GM12891 (cell line): ENCODE measurements around the gene ZNF558. TPM values are rescaled to one million over a fixed set of nuclear protein-coding genes. Genes with fewer than 3 reads are reported as not detected.

Experiments used
- DNase-seq: peaks from one replicate; pipeline ENCODE4 v3.0.0; 2011; ENCODE audit warnings: low spot score; ENCODE audit not compliant: insufficient read length
- FAIRE-seq: peaks from 2 replicates; lab custom pipeline; 2011; peaks lifted over from hg19 to GRCh38; lab: Jason Lieb, UNC
- PAX5 ChIP-seq: IDR thresholded peaks from 2 replicates; pipeline ENCODE4 v1.6.1; 2011; ENCODE audit warnings: low read length, moderate library complexity, mild to moderate bottlenecking; ENCODE audit not compliant: insufficient read depth, severe bottlenecking
- POLR2A ChIP-seq: IDR thresholded peaks from 2 replicates; pipeline ENCODE4 v1.6.1; 2011; ENCODE audit warnings: low read depth, low read length, control low read depth
- POLR2AphosphoS5 ChIP-seq: IDR thresholded peaks from 2 replicates; pipeline ENCODE4 v1.6.1; 2011; ENCODE audit warnings: low read depth, low read length, control low read depth
- POU2F2 ChIP-seq: IDR thresholded peaks from 2 replicates; pipeline ENCODE4 v1.6.1; 2011; ENCODE audit warnings: low read depth, mild to moderate bottlenecking, control low read depth, low read length, moderate library complexity
- SPI1 ChIP-seq: IDR thresholded peaks from 2 replicates; pipeline ENCODE4 v1.6.1; 2011; ENCODE audit warnings: low read depth, low read length, control low read depth
- TAF1 ChIP-seq: IDR thresholded peaks from 2 replicates; pipeline ENCODE4 v1.6.1; 2011; ENCODE audit warnings: low read depth, low read length, control low read depth
- polyA plus RNA-seq: library from polyadenylated mRNA; unstranded; fragments of >200 nt; gene quantifications from one replicate; pipeline ENCODE4 v1.2.1, GENCODE V29; 2012; ENCODE audit warnings: low read depth, missing spikeins, inconsistent platforms; ENCODE audit not compliant: missing spikeins

ZNF558 gene
- 14.3 TPM for polyA plus RNA-seq

DNA sequence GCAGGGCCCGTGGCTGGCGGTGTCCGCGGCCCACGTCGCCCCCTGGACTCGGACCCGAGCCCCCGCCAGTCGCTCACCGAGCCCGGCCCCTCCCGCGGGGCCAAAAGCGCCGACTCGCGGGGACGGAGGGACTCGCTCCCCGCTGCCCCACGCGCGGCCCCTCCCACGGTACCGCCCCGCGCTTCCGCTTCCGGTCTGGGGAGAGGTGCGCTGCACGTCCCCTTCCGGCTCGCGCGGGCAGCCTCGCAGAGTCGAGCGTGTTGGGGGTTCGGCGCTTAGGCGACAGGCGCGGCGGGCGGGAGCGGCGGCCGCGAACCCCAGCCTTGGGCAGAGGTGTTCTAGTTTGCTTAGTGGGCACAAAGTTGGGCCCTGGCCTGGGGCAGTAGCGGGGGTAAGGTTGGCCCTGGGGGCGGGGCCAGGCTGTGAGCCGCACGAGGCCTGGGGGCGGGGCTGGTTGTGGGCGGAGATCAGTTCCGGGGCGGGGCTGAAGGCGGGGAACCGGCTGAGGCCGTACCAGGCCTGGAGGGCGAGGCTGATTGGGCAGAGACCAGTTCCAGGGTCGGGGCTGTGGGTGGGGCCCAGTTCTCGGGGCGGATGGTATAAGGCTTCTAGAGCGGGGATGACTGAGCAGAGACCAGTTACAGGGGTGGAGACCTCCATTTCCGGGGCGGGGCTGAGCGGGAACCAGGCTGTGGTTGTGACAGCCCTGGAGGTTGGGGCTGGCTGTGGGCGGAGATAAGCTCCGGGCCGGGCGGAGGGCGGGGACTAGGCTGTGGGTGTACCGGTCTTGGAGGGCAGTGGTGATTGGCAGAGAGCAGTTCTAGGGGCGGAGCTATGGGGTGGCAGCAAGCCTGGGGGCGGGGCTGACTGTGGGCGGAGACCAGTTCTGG is at the start of gene ZNF558, which contains the start of gene MBD3L1:
Gene ZNF558, minus strand, starts transcription at position 173 of the 890 bp plus-strand sequence. CDS start 9,645 bp downstream, outside the sequence.
Gene MBD3L1, plus strand, starts transcription at position 246 of the 890 bp plus-strand sequence. CDS start 10,302 bp downstream, outside the sequence.
- FAIRE-seq, result peak; percentile 98
- DNase-seq, result peak; percentile 96
- TF ChIP-seq SPI1 (0 out of 2 replicates have a peak, but pooled peaks have one; percentile 18), PAX5 (no peak), TAF1 (peak; percentile 42; the same call in 1 of the 2 replicates), POLR2A (peak; percentile 85), POLR2AphosphoS5 (peak; percentile 87), POU2F2 (peak; percentile 39; the same call in 1 of the 2 replicates)

DNA sequence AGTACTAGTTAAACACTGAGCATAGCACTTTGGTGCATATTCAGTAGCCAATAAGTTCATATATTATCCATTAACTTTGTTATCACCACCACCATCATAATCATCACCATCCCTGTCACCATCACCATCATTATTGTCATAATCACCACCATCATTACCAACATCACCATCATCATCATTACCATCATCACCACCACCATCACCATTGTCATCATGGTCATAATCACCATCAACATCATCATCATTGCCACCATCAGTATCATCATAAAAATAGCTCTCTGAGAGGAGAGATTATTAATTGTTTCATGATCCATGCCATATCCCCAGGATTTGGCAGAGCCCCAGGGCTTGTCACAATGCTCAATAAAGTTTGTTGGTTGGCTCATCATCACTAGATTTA is 49.4 kb upstream of the ZNF558 start:
- no peak for TF ChIP-seq POLR2A
- no peak for TF ChIP-seq POLR2AphosphoS5
- TF ChIP-seq TAF1, result no peak
- TF ChIP-seq PAX5, result no peak
- no peak for TF ChIP-seq POU2F2
- DNase-seq (no peak), FAIRE-seq (no peak)

DNA sequence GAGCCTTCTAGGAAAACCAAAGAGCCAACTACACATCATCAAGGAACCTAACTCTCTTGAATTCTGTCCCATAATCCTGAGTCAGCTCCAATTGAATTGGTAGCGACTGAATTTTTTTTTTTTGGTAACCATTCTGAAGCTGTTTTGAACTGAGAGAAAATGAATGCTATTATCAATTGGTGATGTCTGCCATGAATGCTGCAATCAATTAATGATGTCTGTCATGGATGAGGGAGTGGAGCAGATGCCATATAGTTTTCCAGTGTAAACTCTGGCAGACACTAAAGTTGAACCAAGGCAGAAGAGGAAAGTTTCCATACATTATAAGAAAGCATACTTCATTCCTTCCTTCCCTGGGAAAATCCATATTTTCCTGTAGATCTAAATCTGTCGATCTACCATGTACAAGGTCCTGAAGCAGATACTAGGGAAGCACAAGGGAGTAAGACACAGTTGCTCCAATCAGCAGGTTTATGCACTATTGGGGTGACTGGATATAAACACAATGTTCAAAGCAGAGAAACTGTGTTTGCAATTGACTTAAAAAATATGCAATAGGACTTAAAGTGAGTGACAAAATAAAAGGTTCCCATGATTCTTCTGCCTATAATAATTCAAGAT is 48.9 kb upstream of the ZNF558 start:
- TF ChIP-seq POLR2AphosphoS5 (no peak), SPI1 (no peak), PAX5 (no peak), TAF1 (no peak), POLR2A (no peak), POU2F2 (no peak)
- DNase-seq (no peak), FAIRE-seq (no peak)

DNA sequence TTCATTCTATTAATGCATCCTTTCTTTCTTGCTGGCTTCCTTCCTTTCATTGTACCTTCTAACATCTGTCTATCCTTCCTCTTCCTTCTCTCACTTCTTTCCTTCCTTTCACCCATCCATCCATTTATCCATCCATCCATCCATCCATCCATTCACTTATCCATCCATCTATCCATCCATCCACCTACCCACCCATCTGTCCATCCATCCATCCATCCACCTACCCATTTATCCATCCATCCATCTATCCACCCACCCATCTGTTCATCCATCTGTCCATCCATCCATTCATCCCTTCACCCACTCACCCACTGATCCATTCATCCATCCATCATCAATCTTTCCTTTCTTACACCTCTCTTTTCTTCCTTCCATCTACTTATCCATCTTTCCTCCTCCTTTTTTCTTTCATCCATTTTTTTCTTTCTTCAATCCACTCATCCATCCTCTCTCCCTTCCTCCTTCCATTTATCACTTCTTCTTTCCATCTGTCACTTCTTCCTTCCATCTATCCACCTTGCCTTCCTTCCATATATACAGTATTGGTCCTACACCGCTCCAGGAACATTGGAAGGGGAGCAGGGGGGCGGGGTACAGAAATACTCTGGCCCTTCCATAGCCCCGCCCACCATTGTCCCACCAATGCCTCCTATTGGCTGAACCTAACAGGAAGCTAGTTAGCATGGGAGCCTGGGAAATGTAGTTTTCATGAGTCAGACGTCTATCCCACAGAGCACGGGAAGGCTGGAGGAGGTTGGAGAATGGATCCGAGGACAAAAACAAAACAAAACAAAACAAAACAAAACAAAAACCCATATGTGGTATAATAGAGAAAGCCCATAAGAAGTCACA is 46.0 kb upstream of the ZNF558 start:
- no peak for DNase-seq
- TF ChIP-seq SPI1 (no peak), TAF1 (no peak), POLR2AphosphoS5 (no peak)
- no peak for FAIRE-seq

DNA sequence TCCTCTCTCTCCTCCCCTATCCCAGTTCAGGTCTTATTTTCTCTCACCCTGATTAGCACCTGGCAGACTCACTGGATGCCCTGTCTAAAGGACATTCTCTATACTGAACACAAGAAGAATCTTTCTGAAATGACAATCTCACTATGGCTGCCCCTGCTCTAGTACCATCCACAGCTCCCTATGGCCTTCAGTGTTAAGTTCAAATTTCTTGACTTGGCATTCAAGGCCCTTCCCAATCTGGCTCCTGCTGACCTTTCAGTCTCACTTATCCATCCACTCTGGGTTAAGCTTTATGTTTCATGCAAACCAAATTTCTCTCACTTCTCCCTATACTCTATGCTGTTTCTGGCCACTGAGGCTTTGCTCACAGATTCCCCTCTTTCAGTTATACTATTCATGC is 34.2 kb upstream of the ZNF558 start:
- TF ChIP-seq SPI1 (no peak), POLR2AphosphoS5 (no peak), POU2F2 (no peak), TAF1 (no peak), PAX5 (no peak), POLR2A (no peak)
- FAIRE-seq (no peak), DNase-seq (no peak)

DNA sequence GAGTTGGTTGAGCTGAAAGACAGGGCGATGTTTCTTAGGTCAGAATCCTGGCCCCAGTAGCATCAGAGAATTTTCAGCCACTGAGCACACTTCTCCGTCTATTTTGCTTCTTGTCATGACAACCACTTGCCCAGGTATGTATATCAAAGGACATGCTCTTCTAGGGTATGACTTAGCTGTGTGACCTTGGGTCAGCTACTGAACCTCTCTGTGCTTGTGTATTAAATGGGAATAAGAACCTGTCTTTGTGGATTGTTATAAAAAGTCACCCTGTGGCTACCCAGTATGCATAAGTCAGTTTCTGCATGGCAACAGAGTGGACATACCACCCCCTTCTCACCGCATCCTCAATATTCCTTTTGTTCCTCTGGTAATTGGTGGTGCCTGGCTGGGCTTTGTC is 26.2 kb upstream of the ZNF558 start:
- no peak for FAIRE-seq
- no peak for DNase-seq
- no peak for TF ChIP-seq TAF1
- no peak for TF ChIP-seq POLR2A
- TF ChIP-seq SPI1, result no peak
- no peak for TF ChIP-seq POLR2AphosphoS5
- no peak for TF ChIP-seq POU2F2
- TF ChIP-seq PAX5, result no peak

DNA sequence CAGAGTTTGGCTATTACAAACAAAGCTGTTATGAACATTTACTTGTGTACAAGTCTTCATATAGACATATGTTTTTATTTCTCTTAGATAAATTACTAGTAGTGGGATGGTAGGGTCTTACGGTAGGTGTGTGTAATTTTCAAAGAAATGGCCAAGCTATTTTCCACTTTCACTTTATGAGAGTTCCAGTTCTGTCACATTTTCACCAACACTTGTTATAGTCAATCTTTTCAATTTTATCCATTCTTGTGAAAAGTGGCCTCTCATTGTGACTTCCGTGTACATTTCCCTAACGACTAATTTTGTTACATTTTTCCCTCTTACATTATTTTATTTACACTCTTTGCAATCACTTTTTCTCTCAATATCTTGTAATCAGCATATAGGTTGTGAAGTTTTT is 18.4 kb upstream of the ZNF558 start:
- TF ChIP-seq PAX5, result no peak
- TF ChIP-seq POU2F2, result no peak
- TF ChIP-seq POLR2A, result no peak
- no peak for TF ChIP-seq SPI1
- TF ChIP-seq POLR2AphosphoS5, result no peak
- no peak for TF ChIP-seq TAF1
- DNase-seq (no peak), FAIRE-seq (no peak)

DNA sequence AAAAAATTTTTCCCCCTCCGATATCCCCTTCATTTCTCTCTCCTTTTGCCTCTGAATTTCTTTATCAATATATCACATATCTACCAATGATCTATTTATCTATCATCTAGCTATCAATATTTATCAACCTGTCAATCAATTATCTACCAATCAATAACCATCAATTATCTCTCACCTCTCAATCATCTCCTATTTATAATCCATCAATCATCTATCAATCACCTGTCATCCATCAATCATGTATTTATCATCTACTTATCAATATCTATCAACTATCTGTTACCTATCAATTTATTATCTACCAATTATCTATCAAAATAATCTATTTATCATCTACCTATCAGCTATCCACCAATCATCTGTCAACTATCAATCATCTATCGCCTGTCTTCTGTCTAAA is 17.1 kb upstream of the ZNF558 start:
- TF ChIP-seq POLR2A (no peak), POLR2AphosphoS5 (no peak), SPI1 (no peak), TAF1 (no peak), POU2F2 (no peak), PAX5 (no peak)

DNA sequence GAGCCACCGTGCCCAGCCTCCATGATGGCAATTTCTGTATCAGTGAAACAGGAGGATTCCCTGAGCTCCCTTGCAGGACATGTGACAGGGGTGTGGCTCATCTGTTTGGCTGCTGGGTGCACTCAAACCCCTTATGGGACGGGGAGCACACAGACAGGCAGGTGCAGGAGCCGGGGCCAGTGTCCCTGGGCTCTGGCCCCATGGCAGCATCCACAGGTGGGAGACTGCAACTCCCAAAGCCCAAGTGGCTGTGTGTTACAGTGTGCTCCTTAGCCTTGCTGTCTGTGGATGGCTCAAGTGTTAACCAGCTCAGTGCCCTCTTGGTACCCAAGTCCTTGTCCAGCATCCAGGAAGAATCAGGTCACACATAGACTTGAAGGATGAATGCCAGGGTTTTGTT is 14.7 kb upstream of the ZNF558 start:
- TF ChIP-seq POU2F2, result no peak
- TF ChIP-seq PAX5, result no peak
- TF ChIP-seq SPI1, result no peak
- no peak for TF ChIP-seq POLR2AphosphoS5
- no peak for TF ChIP-seq POLR2A
- TF ChIP-seq TAF1, result no peak

More for the DNA sequence above, 17.1 kb upstream of the ZNF558 start:
- no peak for FAIRE-seq
- no peak for DNase-seq

More for the DNA sequence above, 14.7 kb upstream of the ZNF558 start:
- FAIRE-seq (no peak), DNase-seq (no peak)
